H9 (cell line): ENCODE results near the gene TSPEAR. TPM values are rescaled to one million over a fixed set of nuclear protein-coding genes. Genes with fewer than 3 reads are reported as not detected.
A peak's percentile ranks its signal among the peaks of the same experiment; 100 is the strongest.

ENCODE experiments used
- DNase-seq: peaks from one replicate; pipeline ENCODE4 v3.0.0-alpha.2; 2017
- H2AFZ ChIP-seq: one replicate; pipeline ENCODE4 v1.6.1; 2013; ENCODE audit warnings: mild to moderate bottlenecking, low read length, control low read depth, moderate library complexity
- H2AK5ac ChIP-seq: 2 replicates; pipeline ENCODE4 v1.6.1; 2013; ENCODE audit warnings: low read length, control low read depth, mixed read lengths; ENCODE audit not compliant: insufficient read length
- H2BK120ac ChIP-seq: one replicate; pipeline ENCODE4 v1.6.1; 2013; ENCODE audit warnings: low read depth, mild to moderate bottlenecking, low read length, control low read depth, inconsistent platforms; ENCODE audit not compliant: poor library complexity, severe bottlenecking
- H2BK12ac ChIP-seq: 2 replicates; pipeline ENCODE4 v1.6.1; 2013; ENCODE audit warnings: low read length, control low read depth, mixed read lengths, low read depth; ENCODE audit not compliant: insufficient read length
- H2BK15ac ChIP-seq: 2 replicates; pipeline ENCODE4 v1.6.1; 2013; ENCODE audit warnings: low read depth, low read length, control low read depth
- H2BK20ac ChIP-seq: one replicate; pipeline ENCODE4 v1.6.1; 2013; ENCODE audit warnings: low read depth, mild to moderate bottlenecking, low read length, control low read depth, inconsistent platforms; ENCODE audit not compliant: poor library complexity, severe bottlenecking
- H2BK5ac ChIP-seq: 2 replicates; pipeline ENCODE4 v1.6.1; 2013; ENCODE audit warnings: low read length, control low read depth, mixed read lengths; ENCODE audit not compliant: insufficient read length
- H3K14ac ChIP-seq: 2 replicates; pipeline ENCODE4 v1.6.1; 2013; ENCODE audit warnings: low read length, control low read depth; ENCODE audit not compliant: insufficient read depth
- H3K18ac ChIP-seq: 2 replicates; pipeline ENCODE4 v1.6.1; 2013; ENCODE audit warnings: low read depth, mild to moderate bottlenecking, mixed read lengths, low read length, control low read depth; ENCODE audit not compliant: insufficient read length
- H3K23ac ChIP-seq: 2 replicates; pipeline ENCODE4 v1.6.1; 2013; ENCODE audit warnings: low read length, control low read depth, mixed read lengths, low read depth; ENCODE audit not compliant: insufficient read length
- H3K23me2 ChIP-seq: 2 replicates; pipeline ENCODE4 v1.6.1; 2013; ENCODE audit warnings: low read depth, mild to moderate bottlenecking, mixed read lengths, low read length, control low read depth; ENCODE audit not compliant: insufficient read length, poor library complexity, severe bottlenecking
- H3K27ac ChIP-seq: 2 replicates; pipeline ENCODE4 v1.5.1; 2013; ENCODE audit warnings: low read length, control low read depth, mixed read lengths, low read depth; ENCODE audit not compliant: insufficient read length
- H3K27me3 ChIP-seq: 2 replicates; pipeline ENCODE4 v1.6.1; 2013; ENCODE audit warnings: low read length, control low read depth, inconsistent platforms; ENCODE audit not compliant: insufficient read depth
- H3K4ac ChIP-seq: 2 replicates; pipeline ENCODE4 v1.6.1; 2013; ENCODE audit warnings: low read depth, mild to moderate bottlenecking, control low read depth, inconsistent platforms, low read length, moderate library complexity
- H3K4me1 ChIP-seq: 2 replicates; pipeline ENCODE4 v1.6.1; 2013; ENCODE audit warnings: low read length, control low read depth, inconsistent platforms; ENCODE audit not compliant: insufficient read depth
- H3K4me2 ChIP-seq: 2 replicates; pipeline ENCODE4 v1.6.1; 2013; ENCODE audit warnings: low read length, control low read depth, mixed read lengths; ENCODE audit not compliant: insufficient read length, insufficient read depth
- H3K56ac ChIP-seq: 2 replicates; pipeline ENCODE4 v1.6.1; 2013; ENCODE audit warnings: low read depth, mild to moderate bottlenecking, mixed read lengths, low read length, control low read depth; ENCODE audit not compliant: insufficient read length
- H3K79me1 ChIP-seq: 2 replicates; pipeline ENCODE4 v1.6.1; 2013; ENCODE audit warnings: low read depth, mild to moderate bottlenecking, moderate library complexity, low read length, control low read depth, inconsistent platforms; ENCODE audit not compliant: insufficient read depth, poor library complexity, severe bottlenecking
- H3K79me2 ChIP-seq: 2 replicates; pipeline ENCODE4 v1.6.1; 2013; ENCODE audit warnings: low read length, control low read depth, inconsistent platforms; ENCODE audit not compliant: insufficient read depth
- H3K9ac ChIP-seq: 2 replicates; pipeline ENCODE4 v1.6.1; 2013; ENCODE audit warnings: low read length, control low read depth, mixed read lengths; ENCODE audit not compliant: insufficient read length; ENCODE audit errors: extremely low read depth
- H3K9me3 ChIP-seq: one replicate; pipeline ENCODE4 v1.6.1; 2013; ENCODE audit warnings: low read depth, low read length, inconsistent platforms; ENCODE audit not compliant: control insufficient read depth
- H3T11ph ChIP-seq: one replicate; pipeline ENCODE4 v1.6.1; 2013; ENCODE audit warnings: mild to moderate bottlenecking, low read length, control low read depth, inconsistent platforms
- H4K20me1 ChIP-seq: one replicate; pipeline ENCODE4 v1.6.1; 2013; ENCODE audit not compliant: control insufficient read depth, insufficient read length, insufficient read depth
- H4K5ac ChIP-seq: 2 replicates; pipeline ENCODE4 v1.6.1; 2013; ENCODE audit warnings: low read depth, mild to moderate bottlenecking, mixed read lengths, low read length, control low read depth; ENCODE audit not compliant: insufficient read length
- H4K8ac ChIP-seq: replicated peaks from 2 replicates; pipeline ENCODE4 v1.6.1; 2013; ENCODE audit warnings: low read length, control low read depth, mixed read lengths, low read depth; ENCODE audit not compliant: insufficient read length
- H4K91ac ChIP-seq: 2 replicates; pipeline ENCODE4 v1.6.1; 2013; ENCODE audit warnings: low read depth, mild to moderate bottlenecking, moderate library complexity, mixed read lengths, low read length, control low read depth; ENCODE audit not compliant: insufficient read length
- H3K27ac Mint-ChIP-seq, 3 experiments: 2 replicates in 2 of 3; 3 replicates in 1 of 3; pipeline ENCODE4 v1.8.0; 2020 to 2021; ENCODE audit warnings: mixed read lengths in 3 of 3, mild to moderate bottlenecking in 1 of 3, moderate library complexity in 1 of 3
- H3K27me3 Mint-ChIP-seq: 2 replicates; pipeline ENCODE4 v1.8.0; 2021; ENCODE audit warnings: low read depth, mild to moderate bottlenecking, moderate library complexity, mixed read lengths
- H3K36me3 Mint-ChIP-seq, 3 experiments: 2 replicates in 2 of 3; 3 replicates in 1 of 3; pipeline ENCODE4 v1.8.0; 2020 to 2021; ENCODE audit warnings: low read depth in 3 of 3, mixed read lengths in 3 of 3; ENCODE audit not compliant: insufficient read depth in 1 of 3
- H3K4me1 Mint-ChIP-seq, 2 experiments: 2 replicates each; pipeline ENCODE4 v1.8.0; 2020; ENCODE audit warnings: mixed read lengths in 2 of 2
- H3K4me3 Mint-ChIP-seq, 2 experiments: 2 replicates in 1 of 2; 3 replicates in 1 of 2; pipeline ENCODE4 v1.8.0; 2020 to 2021; ENCODE audit warnings: mild to moderate bottlenecking in 2 of 2, mixed read lengths in 2 of 2, moderate library complexity in 1 of 2
- H3K9me3 Mint-ChIP-seq, 2 experiments: 2 replicates in 1 of 2; 3 replicates in 1 of 2; pipeline ENCODE4 v1.8.0; 2020; ENCODE audit warnings: mild to moderate bottlenecking in 2 of 2, mixed read lengths in 2 of 2, moderate library complexity in 1 of 2
- CTCF ChIP-seq: fragments of 200-600 bp; sonication (generic); conservative IDR thresholded peaks from 3 replicates; pipeline ENCODE4 v1.8.0; 2021; ENCODE audit warnings: antibody characterized with exemption, mild to moderate bottlenecking
- WGBS: extraction: QIAGEN DNeasy Blood & Tissue Kit; methylation state at CpG from one replicate; pipeline ENCODE4 v1.1.7; 2013; ENCODE audit warnings: missing lambda C conversion rate, low lambda C conversion rate, mixed read lengths; ENCODE audit not compliant: insufficient read length; ENCODE audit errors: extremely low coverage; 5-methylcytosine and 5-hydroxymethylcytosine counted together
- total RNA-seq: library from RNA; stranded (reverse); gene quantifications from 2 replicates; pipeline ENCODE4 v1.2.1, GENCODE V29; 2021

Gene TSPEAR
- total RNA-seq, 1 experiment from 2014 or later: 1.3 TPM

- no peaks in the 10 kb centered on the region for H3K79me1 ChIP-seq
- no peak for TF ChIP-seq CTCF
- no peak overlapping the region for H3T11ph ChIP-seq
- no peak overlapping the region for H3K14ac ChIP-seq
- H3K4me2 ChIP-seq: no peak overlapping the region
- no peak overlapping the region for H3K9ac ChIP-seq
- no CpG with 5 or more reads among the region's 11 CpGs for WGBS
- no peak overlapping the region for H2BK12ac ChIP-seq
- H3K23ac ChIP-seq: no peak overlapping the region
- no peak overlapping the region for H3K27ac ChIP-seq
- H3K27me3 ChIP-seq: no peaks in the 10 kb centered on the region
- H2BK120ac ChIP-seq: no peak overlapping the region
- H4K20me1 ChIP-seq: no peaks in the 10 kb centered on the region
- H3K18ac ChIP-seq: no peak overlapping the region
- H2AK5ac ChIP-seq: no peak overlapping the region
- H2BK20ac ChIP-seq: no peak overlapping the region
- peaks cover 0 to 16% (median 0%) of the 10 kb centered on the region in 3 experiments; a peak in 5 of 7 replicates for H3K36me3 Mint-ChIP-seq
- no peak overlapping the region for H4K91ac ChIP-seq
- H3K9me3 Mint-ChIP-seq: peaks cover 4 to 17% of the 10 kb centered on the region in 2 experiments
- H3K56ac ChIP-seq: no peak overlapping the region
- H2BK5ac ChIP-seq: no peak overlapping the region
- peak overlapping the region in 1 of 3 experiments; percentile 39; a peak in 1 of 7 replicates for H3K27ac Mint-ChIP-seq
- H3K27me3 Mint-ChIP-seq: peaks cover 18% of the 10 kb centered on the region
- H3K4ac ChIP-seq: no peak overlapping the region
- no peak overlapping the region for H2AFZ ChIP-seq
- H3K9me3 ChIP-seq: no peaks in the 10 kb centered on the region
- no peaks in the 10 kb centered on the region for H3K79me2 ChIP-seq
- peaks cover 22 to 23% of the 10 kb centered on the region in 2 experiments for H3K4me1 Mint-ChIP-seq
- no peak overlapping the region for H4K5ac ChIP-seq
- no peaks in the 10 kb centered on the region for H3K4me1 ChIP-seq
- H3K23me2 ChIP-seq: no peaks in the 10 kb centered on the region
- H2BK15ac ChIP-seq: no peak overlapping the region
- H3K4me3 Mint-ChIP-seq: no peak overlapping the region
- DNase-seq: no peak
- H4K8ac ChIP-seq: no peak overlapping the region
Observed at GRCh38 chr21:44583089-44583799, 128.1 kb downstream of the TSPEAR start.
